Adrenal gland (tissue), 5 donors: Measurements from ENCODE around the gene COIL.
A peak's percentile ranks its signal among the peaks of the same experiment; 100 is the strongest.

Experiments used
- POLR2A ChIP-seq, 2 donors: fragments of 450-650 bp; IDR thresholded peaks; one replicate each; pipeline ENCODE4 v1.6.1; 2017; ENCODE audit warnings: antibody characterized with exemption in 2 of 2, mild to moderate bottlenecking in 2 of 2, moderate library complexity in 1 of 2
- TF ChIP-seq, protein P1 (sequence below), 6 experiments: fragments of 450-650 bp in 4 of 6; fragments of 200-600 bp in 2 of 6; sonication (generic) in 1 of 6; IDR thresholded peaks; 1 replicate in 5 of 6; 2 replicates in 1 of 6; pipeline versions ENCODE4 v1.5.1 to v1.8.0; 2016 to 2021; ENCODE audit warnings: antibody characterized with exemption in 6 of 6, mild to moderate bottlenecking in 2 of 6, moderate library complexity in 1 of 6
- donor health status: DM: no; HTN: no; CAD: no.

DNA sequence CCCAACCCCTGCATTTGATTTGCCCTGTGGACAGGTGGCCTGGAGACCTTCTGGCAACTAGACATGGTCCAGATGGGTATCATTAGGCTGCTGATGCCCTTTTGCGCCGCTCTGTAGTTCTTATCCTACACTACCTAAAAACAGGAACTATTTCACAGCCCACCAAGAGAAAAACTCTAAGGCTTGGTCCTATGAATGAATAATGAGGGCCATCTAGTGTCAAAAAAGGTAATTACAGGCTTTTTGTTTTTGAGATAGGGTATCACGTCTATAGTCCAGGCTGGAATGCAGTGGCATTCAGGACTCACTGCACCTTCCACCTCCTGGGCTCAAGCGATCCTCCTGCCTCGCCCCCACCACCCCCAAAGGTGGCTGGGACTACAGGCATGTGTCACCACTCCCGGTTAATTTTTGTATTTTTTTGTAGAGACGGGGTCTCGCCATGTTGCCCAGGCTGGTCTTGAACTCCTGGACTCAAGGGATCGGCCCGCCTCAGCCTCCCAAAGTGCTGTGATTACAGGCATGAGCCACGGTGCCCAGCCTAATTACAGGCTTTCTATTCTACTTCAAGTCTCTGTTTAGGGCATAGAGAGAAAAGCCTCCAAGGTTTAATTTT, 20.9 kb downstream of the COIL start:
- TF ChIP-seq, protein P1, sequence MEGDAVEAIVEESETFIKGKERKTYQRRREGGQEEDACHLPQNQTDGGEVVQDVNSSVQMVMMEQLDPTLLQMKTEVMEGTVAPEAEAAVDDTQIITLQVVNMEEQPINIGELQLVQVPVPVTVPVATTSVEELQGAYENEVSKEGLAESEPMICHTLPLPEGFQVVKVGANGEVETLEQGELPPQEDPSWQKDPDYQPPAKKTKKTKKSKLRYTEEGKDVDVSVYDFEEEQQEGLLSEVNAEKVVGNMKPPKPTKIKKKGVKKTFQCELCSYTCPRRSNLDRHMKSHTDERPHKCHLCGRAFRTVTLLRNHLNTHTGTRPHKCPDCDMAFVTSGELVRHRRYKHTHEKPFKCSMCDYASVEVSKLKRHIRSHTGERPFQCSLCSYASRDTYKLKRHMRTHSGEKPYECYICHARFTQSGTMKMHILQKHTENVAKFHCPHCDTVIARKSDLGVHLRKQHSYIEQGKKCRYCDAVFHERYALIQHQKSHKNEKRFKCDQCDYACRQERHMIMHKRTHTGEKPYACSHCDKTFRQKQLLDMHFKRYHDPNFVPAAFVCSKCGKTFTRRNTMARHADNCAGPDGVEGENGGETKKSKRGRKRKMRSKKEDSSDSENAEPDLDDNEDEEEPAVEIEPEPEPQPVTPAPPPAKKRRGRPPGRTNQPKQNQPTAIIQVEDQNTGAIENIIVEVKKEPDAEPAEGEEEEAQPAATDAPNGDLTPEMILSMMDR (IDR thresholded peaks at IDR 0.05) = peak; percentile 52 to 83 (median 72)
- TF ChIP-seq POLR2A (IDR thresholded peaks at IDR 0.05) = no peak
